OCI-LY7 (cell line): ENCODE measurements around the gene PCDHB12. TPM values are rescaled to one million over a fixed set of nuclear protein-coding genes. Genes with fewer than 3 reads are reported as not detected.
"Not testable (repeated sequence)": the region's sequence is repeated elsewhere in the genome, so short reads cannot be mapped to it uniquely, and the experiment has no call there.

Experiments used
- BruUV-seq: library from RNA; stranded (reverse); fragments of 400-500 nt; replicated peaks from 2 replicates; lab custom pipeline; 2021; lab: Mats Ljungman, UMichigan
- CTCF ChIA-PET: fragments of 300-600 bp; sonication (Branson Sonifier 250); formaldehyde crosslinking; loops from one replicate; lab custom pipeline; 2022; ENCODE audit warnings: antibody characterized with exemption; ENCODE audit not compliant: unreplicated experiment; lab: Charles Lee
- POLR2A ChIA-PET: fragments of 300-600 bp; sonication (Branson Sonifier 250); formaldehyde crosslinking; loops from one replicate; lab custom pipeline; 2022; ENCODE audit warnings: antibody characterized with exemption; lab: Charles Lee
- DNase-seq: peaks from one replicate; pipeline ENCODE4 v3.0.0-alpha.2; 2015; ENCODE audit warnings: low spot score
- H2AFZ ChIP-seq: fragments of 200-600 bp; sonication (generic), shearing (Covaris generic); 2 replicates; pipeline ENCODE4 v1.6.1; 2014; ENCODE audit warnings: mild to moderate bottlenecking, antibody characterized with exemption, low read length, moderate library complexity
- H3K27ac ChIP-seq: fragments of 200-600 bp; sonication (generic); 2 replicates; pipeline ENCODE4 v1.5.1; 2014; ENCODE audit warnings: mixed run types, low read depth, mild to moderate bottlenecking, moderate library complexity, low read length, inconsistent platforms; ENCODE audit not compliant: poor library complexity, severe bottlenecking
- H3K36me3 ChIP-seq: fragments of 200-600 bp; sonication (generic); 2 replicates; pipeline ENCODE4 v1.6.1; 2014; ENCODE audit warnings: mild to moderate bottlenecking, antibody characterized with exemption, low read length, moderate library complexity, mixed read lengths; ENCODE audit not compliant: insufficient read depth
- H3K4me1 ChIP-seq: fragments of 200-600 bp; sonication (generic); 2 replicates; pipeline ENCODE4 v1.5.1; 2014; ENCODE audit warnings: mild to moderate bottlenecking, low read length; ENCODE audit not compliant: insufficient read depth, poor library complexity, severe bottlenecking
- H3K4me2 ChIP-seq: fragments of 200-600 bp; sonication (generic); 2 replicates; pipeline ENCODE4 v1.6.1; 2014; ENCODE audit warnings: mild to moderate bottlenecking, low read length
- H3K4me3 ChIP-seq: fragments of 200-600 bp; sonication (generic); 2 replicates; pipeline ENCODE4 v1.5.1; 2014; ENCODE audit warnings: mild to moderate bottlenecking, low read depth, low read length; ENCODE audit not compliant: poor library complexity, severe bottlenecking
- H3K79me2 ChIP-seq: fragments of 200-600 bp; sonication (generic); 2 replicates; pipeline ENCODE4 v1.6.1; 2016; ENCODE audit warnings: low read depth, mild to moderate bottlenecking, low read length, moderate library complexity, mixed read lengths; ENCODE audit not compliant: insufficient read depth
- H3K9me2 ChIP-seq: fragments of 200-600 bp; sonication (generic); 2 replicates; pipeline ENCODE4 v1.6.1; 2016; ENCODE audit warnings: mild to moderate bottlenecking, low read length, mixed read lengths; ENCODE audit not compliant: insufficient read depth
- H3K9me3 ChIP-seq: fragments of 200-600 bp; sonication (generic); 2 replicates; pipeline ENCODE4 v1.6.1; 2014; ENCODE audit warnings: mild to moderate bottlenecking, mixed run types, low read length, mixed read lengths
- H4K20me1 ChIP-seq: fragments of 200-600 bp; sonication (generic); 2 replicates; pipeline ENCODE4 v1.6.1; 2014; ENCODE audit warnings: mild to moderate bottlenecking, antibody characterized with exemption, low read length, moderate library complexity, mixed read lengths; ENCODE audit not compliant: insufficient read depth
- CTCF ChIP-seq: fragments of 200-600 bp; sonication (generic); conservative IDR thresholded peaks from 2 replicates; pipeline ENCODE4 v1.5.1; 2014; ENCODE audit warnings: mild to moderate bottlenecking, antibody characterized with exemption, low read length, moderate library complexity, mixed read lengths
- EZH2phosphoT487 ChIP-seq: fragments of 200-600 bp; sonication (generic); IDR thresholded peaks from 2 replicates; pipeline ENCODE4 v1.6.1; 2018; ENCODE audit warnings: low read depth, borderline replicate concordance, mild to moderate bottlenecking, mixed run types, antibody characterized with exemption, low read length, moderate library complexity, mixed read lengths
- intact Hi-C: fragments of 100-400 bp; cut with micrococcal nuclease; formaldehyde crosslinking; loops from one replicate; pipeline ENCODE4 v1.10.0; 2022; ENCODE audit not compliant: unreplicated experiment
- total RNA-seq, 2 experiments: library from RNA; depleted of rRNA in 1 of 2; stranded (reverse); fragments of >200 nt in 1 of 2; shearing (Covaris generic) in 1 of 2; gene quantifications; 2 replicates each; pipeline ENCODE4 v1.2.3, GENCODE V29; 2014 to 2022

PCDHB12 gene
- total RNA-seq, 2 experiments from 2014 or later = not detected

- Histone ChIP-seq H3K9me3 (0 out of 2 replicates have a peak, but pooled peaks cover 8% of the 10 kb centered on the region), H3K4me1 (no peaks in the 10 kb centered on the region), H3K9me2 (no peaks in the 10 kb centered on the region), H3K36me3 (no peaks in the 10 kb centered on the region), H3K4me2 (no peak overlapping the region), H4K20me1 (no peaks in the 10 kb centered on the region), H3K27ac (no peak overlapping the region), H3K79me2 (no peaks in the 10 kb centered on the region), H2AFZ (no peak overlapping the region), H3K4me3 (no peak overlapping the region)
- TF ChIP-seq EZH2phosphoT487 (no peak), CTCF (no peak)
- intact Hi-C loops = no loop called here
- POLR2A ChIA-PET = no interaction called here
- no peak for DNase-seq
- BruUV-seq = no TSS peak
- CTCF ChIA-PET = no interaction called here
Observed at GRCh38 chr5:141234109-141234667, 25.7 kb downstream of the PCDHB12 start.

GRCh38 chr5:141235922-141236321, 27.4 kb downstream of the PCDHB12 start:
- H3K9me3 ChIP-seq, CTCF ChIA-PET, intact Hi-C loops, H4K20me1 ChIP-seq, DNase-seq, H3K4me1 ChIP-seq, POLR2A ChIA-PET, H3K27ac ChIP-seq, BruUV-seq, H3K4me2 ChIP-seq, H3K36me3 ChIP-seq, H3K4me3 ChIP-seq, H3K9me2 ChIP-seq, H3K79me2 ChIP-seq, H2AFZ ChIP-seq: not testable (repeated sequence)

- Histone ChIP-seq H3K4me2 (no peak overlapping the region), H3K9me2 (no peaks in the 10 kb centered on the region), H3K4me1 (no peaks in the 10 kb centered on the region), H3K36me3 (no peaks in the 10 kb centered on the region), H2AFZ (no peak overlapping the region), H4K20me1 (no peaks in the 10 kb centered on the region), H3K9me3 (no peaks in the 10 kb centered on the region), H3K4me3 (no peak overlapping the region), H3K79me2 (no peaks in the 10 kb centered on the region), H3K27ac (no peak overlapping the region)
- no peak for DNase-seq
- no TSS peak for BruUV-seq
- ChIA-PET POLR2A (no interaction called here), CTCF (no interaction called here)
- intact Hi-C loops = no loop called here
- no peak for TF ChIP-seq EZH2phosphoT487
- TF ChIP-seq CTCF = no peak
Observed at GRCh38 chr5:141236516-141237313, 28.2 kb downstream of the PCDHB12 start.
